Fibroblast of lung (primary cell): ENCODE measurements around the gene PRRX1.

Source experiments
- EZH2 ChIP-seq: IDR thresholded peaks from 2 replicates; pipeline ENCODE4 v1.5.1; 2012; ENCODE audit warnings: low read length, control low read depth, mild to moderate bottlenecking; ENCODE audit errors: missing control alignments
- TF ChIP-seq, protein P1 (sequence below), 2 donors: IDR thresholded peaks in 1 of 2; conservative IDR thresholded peaks in 1 of 2; 1 replicate in 1 of 2; 2 replicates in 1 of 2; pipeline ENCODE4 v1.5.1; 2011 to 2012; ENCODE audit warnings: low read length in 2 of 2, control low read depth in 1 of 2, inconsistent platforms in 1 of 2, low read depth in 1 of 2, mild to moderate bottlenecking in 1 of 2

DNA sequence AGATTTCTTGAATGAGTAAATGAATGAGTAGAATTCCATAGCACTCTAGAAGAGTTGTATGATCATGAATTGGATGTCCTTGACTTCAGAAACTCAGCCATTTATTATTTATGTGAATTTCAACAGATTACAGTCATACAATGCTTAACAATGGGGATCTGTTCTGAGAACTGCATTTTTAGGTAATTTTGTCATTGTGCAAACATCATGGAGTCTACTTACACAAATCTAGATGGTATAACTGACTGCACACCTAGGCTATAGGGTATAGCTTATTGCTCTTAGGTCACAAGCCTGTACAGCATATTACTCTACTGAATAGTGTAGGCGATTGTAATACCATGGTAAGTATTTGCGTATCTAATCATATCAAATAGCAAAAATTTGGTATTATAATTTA, 59.6 kb downstream of the PRRX1 start:
- no peak for TF ChIP-seq EZH2
- TF ChIP-seq, protein P1, sequence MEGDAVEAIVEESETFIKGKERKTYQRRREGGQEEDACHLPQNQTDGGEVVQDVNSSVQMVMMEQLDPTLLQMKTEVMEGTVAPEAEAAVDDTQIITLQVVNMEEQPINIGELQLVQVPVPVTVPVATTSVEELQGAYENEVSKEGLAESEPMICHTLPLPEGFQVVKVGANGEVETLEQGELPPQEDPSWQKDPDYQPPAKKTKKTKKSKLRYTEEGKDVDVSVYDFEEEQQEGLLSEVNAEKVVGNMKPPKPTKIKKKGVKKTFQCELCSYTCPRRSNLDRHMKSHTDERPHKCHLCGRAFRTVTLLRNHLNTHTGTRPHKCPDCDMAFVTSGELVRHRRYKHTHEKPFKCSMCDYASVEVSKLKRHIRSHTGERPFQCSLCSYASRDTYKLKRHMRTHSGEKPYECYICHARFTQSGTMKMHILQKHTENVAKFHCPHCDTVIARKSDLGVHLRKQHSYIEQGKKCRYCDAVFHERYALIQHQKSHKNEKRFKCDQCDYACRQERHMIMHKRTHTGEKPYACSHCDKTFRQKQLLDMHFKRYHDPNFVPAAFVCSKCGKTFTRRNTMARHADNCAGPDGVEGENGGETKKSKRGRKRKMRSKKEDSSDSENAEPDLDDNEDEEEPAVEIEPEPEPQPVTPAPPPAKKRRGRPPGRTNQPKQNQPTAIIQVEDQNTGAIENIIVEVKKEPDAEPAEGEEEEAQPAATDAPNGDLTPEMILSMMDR (conservative IDR thresholded peaks at IDR 0.05 in 1 of 2, IDR thresholded peaks at IDR 0.05 in 1 of 2; ENCODE audit: low read depth in 1 of 2, low read length in 2 of 2): no peak
